Endothelial cell of umbilical vein (primary cell): ENCODE results near the gene BORCS5. TPM values are rescaled to one million over a fixed set of nuclear protein-coding genes. Genes with fewer than 3 reads are reported as not detected.

ENCODE experiments used
- BruUV-seq: library from RNA; stranded (reverse); fragments of 400-500 nt; replicated peaks from 2 replicates; lab custom pipeline; 2021; lab: Mats Ljungman, UMichigan
- CTCF ChIA-PET: fragments of 300-600, 350-600 bp; sonication (Branson Sonifier 250); formaldehyde crosslinking; loops from one replicate; lab custom pipeline; 2021; ENCODE audit warnings: antibody characterized with exemption, inconsistent platforms; lab: Charles Lee
- POLR2A ChIA-PET: fragments of 300-600, 350-600 bp; sonication (Branson Sonifier 250); formaldehyde crosslinking; loops from one replicate; lab custom pipeline; 2021; ENCODE audit warnings: antibody characterized with exemption, inconsistent platforms; lab: Charles Lee
- DNase-seq: peaks from one replicate; pipeline ENCODE4 v3.0.0-alpha.2; 2011; ENCODE audit warnings: low read depth, low spot score
- FAIRE-seq: peaks from 2 replicates; lab custom pipeline; 2011; peaks lifted over from hg19 to GRCh38; lab: Jason Lieb, UNC
- H2AFZ ChIP-seq: 2 replicates; pipeline ENCODE4 v1.6.0; 2012; ENCODE audit warnings: low read depth, low read length, control low read depth, inconsistent platforms
- H3K27ac ChIP-seq: 2 replicates; pipeline ENCODE4 v1.5.1; 2011; ENCODE audit warnings: low read depth, mild to moderate bottlenecking, control low read depth, low read length, moderate library complexity; ENCODE audit not compliant: insufficient read depth
- H3K27me3 ChIP-seq, 2 experiments: 2 replicates each; pipeline versions ENCODE4 v1.6.0 to v1.6.1; 2011; ENCODE audit warnings: low read length in 2 of 2, mixed read lengths in 1 of 2; ENCODE audit not compliant: control insufficient read depth in 2 of 2, insufficient read depth in 2 of 2
- H3K36me3 ChIP-seq, 2 experiments: 2 replicates in 1 of 2; 3 replicates in 1 of 2; pipeline ENCODE4 v1.5.1; 2011; ENCODE audit warnings: low read length in 2 of 2, mild to moderate bottlenecking in 1 of 2, moderate library complexity in 1 of 2; ENCODE audit not compliant: control insufficient read depth in 2 of 2, insufficient read depth in 2 of 2; ENCODE audit errors: extremely low read depth in 1 of 2
- H3K4me1 ChIP-seq: 3 replicates; pipeline ENCODE4 v1.5.1; 2011; ENCODE audit warnings: mild to moderate bottlenecking, low read length; ENCODE audit not compliant: control insufficient read depth, insufficient read depth; ENCODE audit errors: extremely low read depth
- H3K4me2 ChIP-seq: 2 replicates; pipeline ENCODE4 v1.6.1; 2011; ENCODE audit warnings: low read length, control low read depth, mixed read lengths; ENCODE audit not compliant: insufficient read depth
- H3K4me3 ChIP-seq, 3 experiments: fragments of 200-600 bp in 1 of 3; sonication (generic), shearing (Covaris generic) in 1 of 3; replicated peaks in 1 of 3; 2 replicates each; pipeline ENCODE4 v1.5.1; 2011 to 2016; ENCODE audit warnings: control low read depth in 3 of 3, low read length in 3 of 3, mild to moderate bottlenecking in 2 of 3, inconsistent platforms in 1 of 3, low read depth in 1 of 3, moderate library complexity in 1 of 3; ENCODE audit not compliant: insufficient read depth in 1 of 3
- H3K79me2 ChIP-seq: 2 replicates; pipeline ENCODE4 v1.6.0; 2012; ENCODE audit warnings: low read length, inconsistent platforms; ENCODE audit not compliant: control insufficient read depth, insufficient read depth
- H3K9ac ChIP-seq: replicated peaks from 2 replicates; pipeline ENCODE3; 2011; ENCODE audit warnings: low read length, control low read depth; ENCODE audit not compliant: insufficient read depth; ENCODE audit errors: extremely low read depth
- H3K9me1 ChIP-seq: replicated peaks from 3 replicates; pipeline ENCODE4 v1.6.0; 2011; ENCODE audit warnings: mild to moderate bottlenecking, low read length; ENCODE audit not compliant: control insufficient read depth, insufficient read depth; ENCODE audit errors: extremely low read depth
- H3K9me3 ChIP-seq: replicated peaks from 2 replicates; pipeline ENCODE4 v1.5.1; 2012; ENCODE audit warnings: low read length, inconsistent platforms; ENCODE audit not compliant: control insufficient read depth, insufficient read depth
- H4K20me1 ChIP-seq: replicated peaks from 2 replicates; pipeline ENCODE3; 2011; ENCODE audit warnings: mild to moderate bottlenecking, low read length; ENCODE audit not compliant: control insufficient read depth, insufficient read depth; ENCODE audit errors: extremely low read depth
- CTCF ChIP-seq, 2 donors: IDR thresholded peaks; 1 replicate in 1 of 2; 2 replicates in 1 of 2; pipeline ENCODE4 v1.5.1; 2011; ENCODE audit warnings: low read length in 2 of 2, mild to moderate bottlenecking in 2 of 2, moderate library complexity in 2 of 2, control low read depth in 1 of 2, inconsistent platforms in 1 of 2, low read depth in 1 of 2; ENCODE audit not compliant: insufficient read depth in 1 of 2; ENCODE audit errors: extremely low read depth in 1 of 2
- EZH2 ChIP-seq: IDR thresholded peaks from 2 replicates; pipeline ENCODE4 v1.6.1; 2012; ENCODE audit warnings: borderline replicate concordance, low read depth, mild to moderate bottlenecking, moderate library complexity, low read length, inconsistent platforms; ENCODE audit not compliant: severe bottlenecking
- FOS ChIP-seq: IDR thresholded peaks from 2 replicates; pipeline ENCODE4 v1.6.1; 2011; ENCODE audit warnings: mild to moderate bottlenecking, low read length, moderate library complexity, borderline replicate concordance; ENCODE audit not compliant: insufficient read depth
- GATA2 ChIP-seq: IDR thresholded peaks from 2 replicates; pipeline ENCODE4 v1.7.0; 2011; ENCODE audit warnings: low read depth, mild to moderate bottlenecking, moderate library complexity, mixed read lengths, low read length; ENCODE audit not compliant: insufficient read length, insufficient read depth
- JUN ChIP-seq: IDR thresholded peaks from 2 replicates; pipeline ENCODE4 v1.6.1; 2011; ENCODE audit warnings: borderline replicate concordance, low read depth; ENCODE audit not compliant: insufficient read length, insufficient read depth
- MAX ChIP-seq: IDR thresholded peaks from 2 replicates; pipeline ENCODE4 v1.6.1; 2011; ENCODE audit not compliant: insufficient read depth, insufficient read length
- MYC ChIP-seq: IDR thresholded peaks from one replicate; pipeline ENCODE4 v1.6.1; 2011; ENCODE audit warnings: mild to moderate bottlenecking, low read depth, low read length
- POLR2A ChIP-seq: IDR thresholded peaks from 2 replicates; pipeline ENCODE4 v1.6.1; 2012; ENCODE audit warnings: low read depth, mild to moderate bottlenecking, control low read depth, low read length
- POLR2AphosphoS5 ChIP-seq: IDR thresholded peaks from 2 replicates; pipeline ENCODE4 v1.6.1; 2012; ENCODE audit warnings: low read depth, mild to moderate bottlenecking, control low read depth, low read length, moderate library complexity; ENCODE audit not compliant: insufficient read depth
- dilution Hi-C: fragments of 300-500 bp; cut with MboI; formaldehyde crosslinking; loops from one replicate; pipeline ENCODE4 v1.15.0; 2019; ENCODE audit warnings: low sequenced_read_pairs; ENCODE audit not compliant: extremely low pct_ligation_motif_present
- intact Hi-C: fragments of 100-400 bp; cut with micrococcal nuclease; formaldehyde crosslinking; loops from one replicate; pipeline ENCODE4 v1.10.0; 2022
- polyA plus RNA-seq, 4 experiments: library from polyadenylated mRNA; depleted of rRNA in 3 of 4; stranded (reverse) in 3 of 4; unstranded in 1 of 4; fragments of >200 nt; gene quantifications; 2 replicates each; pipeline versions ENCODE4 v1.2.1 to v1.2.3, GENCODE V29; 2011 to 2012; ENCODE audit warnings: missing spikeins in 1 of 4
- total RNA-seq: library from RNA; stranded (reverse); gene quantifications from 2 replicates; pipeline ENCODE4 v1.2.3, GENCODE V29; 2021

Gene BORCS5
- total and polyA plus RNA-seq, 2 donors (not counting 3 experiments of a cell fraction or from before 2014, with no cell fraction given) = 8.3 to 10.5 TPM

GRCh38 chr12:12454315-12454714 is 97.4 kb downstream of the BORCS5 start:
- BruUV-seq = no TSS peak
- H3K27ac ChIP-seq = no peak overlapping the region
- POLR2A ChIA-PET = no interaction called here
- no peak overlapping the region for H3K9ac ChIP-seq
- H3K9me3 ChIP-seq = no peaks in the 10 kb centered on the region
- H3K4me1 ChIP-seq = peaks cover 6% of the 10 kb centered on the region
- DNase-seq (no peak), FAIRE-seq (no peak)
- TF ChIP-seq MAX (no peak), MYC (no peak), JUN (no peak), EZH2 (no peak), GATA2 (no peak), POLR2AphosphoS5 (no peak), POLR2A (no peak), FOS (no peak), CTCF (IDR thresholded peaks at IDR 0.05; ENCODE audit: extremely low read depth in 1 of 2, insufficient read depth in 1 of 2, low read depth in 1 of 2, low read length in 2 of 2) (no peak)
- no peaks in the 10 kb centered on the region for H3K27me3 ChIP-seq
- no peaks in the 10 kb centered on the region for H3K79me2 ChIP-seq
- dilution Hi-C loops = no loop called here
- no peaks in the 10 kb centered on the region for H3K9me1 ChIP-seq
- CTCF ChIA-PET = interaction anchor here (1.1 to 1.4 kb wide), 2 partner anchors 12 to 56 kb away, joined by 3 read pairs; no protein-coding TSS in a partner anchor
- H3K4me3 ChIP-seq = no peak overlapping the region
- no peak overlapping the region for H3K4me2 ChIP-seq
- no peaks in the 10 kb centered on the region for H4K20me1 ChIP-seq
- intact Hi-C loops = no loop called here
- H3K36me3 ChIP-seq = no peaks in the 10 kb centered on the region
- H2AFZ ChIP-seq = no peak overlapping the region
